Breast epithelium (tissue), 3 donors: ENCODE data around the gene AHSP.

Experiments
- POLR2A ChIP-seq: fragments of 450-650 bp; IDR thresholded peaks from one replicate; pipeline ENCODE4 v1.6.1; 2016; ENCODE audit warnings: antibody characterized with exemption, mild to moderate bottlenecking, moderate library complexity
- POLR2AphosphoS5 ChIP-seq, 3 donors: sonication (generic); formaldehyde crosslinking; IDR thresholded peaks; one replicate each; pipeline ENCODE4 v1.6.1; 2017; ENCODE audit warnings: antibody characterized with exemption in 3 of 3
- TF ChIP-seq, protein P1 (sequence below), 3 donors: fragments of 450-650 bp; IDR thresholded peaks; one replicate each; pipeline ENCODE4 v1.5.1; 2016 to 2017; ENCODE audit warnings: antibody characterized with exemption in 3 of 3, mild to moderate bottlenecking in 3 of 3, moderate library complexity in 3 of 3

DNA sequence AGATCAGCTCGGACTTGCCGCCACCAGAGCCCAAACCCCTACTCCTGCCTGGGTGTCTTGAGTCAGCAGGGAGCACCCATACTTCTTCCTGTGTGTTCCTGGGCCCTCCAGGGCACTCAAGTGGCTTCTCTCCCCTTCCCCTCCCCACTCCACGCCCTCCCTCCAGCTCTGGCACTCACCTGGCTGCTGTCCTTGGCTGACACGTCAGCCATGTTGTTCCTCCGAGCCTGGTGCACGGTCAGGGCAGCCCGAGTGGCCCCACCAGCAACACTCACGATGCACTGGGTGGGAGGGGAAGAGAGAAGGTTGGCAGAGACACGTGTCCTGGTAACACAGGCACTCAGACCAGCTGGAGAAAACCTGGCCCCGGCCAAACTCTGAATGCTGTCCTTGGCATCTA lies 31.0 kb upstream of the AHSP start:
- TF ChIP-seq, protein P1, sequence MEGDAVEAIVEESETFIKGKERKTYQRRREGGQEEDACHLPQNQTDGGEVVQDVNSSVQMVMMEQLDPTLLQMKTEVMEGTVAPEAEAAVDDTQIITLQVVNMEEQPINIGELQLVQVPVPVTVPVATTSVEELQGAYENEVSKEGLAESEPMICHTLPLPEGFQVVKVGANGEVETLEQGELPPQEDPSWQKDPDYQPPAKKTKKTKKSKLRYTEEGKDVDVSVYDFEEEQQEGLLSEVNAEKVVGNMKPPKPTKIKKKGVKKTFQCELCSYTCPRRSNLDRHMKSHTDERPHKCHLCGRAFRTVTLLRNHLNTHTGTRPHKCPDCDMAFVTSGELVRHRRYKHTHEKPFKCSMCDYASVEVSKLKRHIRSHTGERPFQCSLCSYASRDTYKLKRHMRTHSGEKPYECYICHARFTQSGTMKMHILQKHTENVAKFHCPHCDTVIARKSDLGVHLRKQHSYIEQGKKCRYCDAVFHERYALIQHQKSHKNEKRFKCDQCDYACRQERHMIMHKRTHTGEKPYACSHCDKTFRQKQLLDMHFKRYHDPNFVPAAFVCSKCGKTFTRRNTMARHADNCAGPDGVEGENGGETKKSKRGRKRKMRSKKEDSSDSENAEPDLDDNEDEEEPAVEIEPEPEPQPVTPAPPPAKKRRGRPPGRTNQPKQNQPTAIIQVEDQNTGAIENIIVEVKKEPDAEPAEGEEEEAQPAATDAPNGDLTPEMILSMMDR (IDR thresholded peaks at IDR 0.05) = no peak
- TF ChIP-seq POLR2A (no peak), POLR2AphosphoS5 (IDR thresholded peaks at IDR 0.05) (no peak)
